HEK293 (cell line): Measurements from ENCODE around the gene CD46.
A peak's percentile ranks its signal among the peaks of the same experiment; 100 is the strongest.

Experiments used
- ATF2 ChIP-seq: fragments of 450-650 bp; formaldehyde crosslinking; IDR thresholded peaks from 2 replicates; pipeline ENCODE4 v1.5.1; 2016; ENCODE audit warnings: missing biosample characterization, missing genetic modification characterization, low read depth
- CTCF ChIP-seq: fragments of 450-650 bp; formaldehyde crosslinking; IDR thresholded peaks from 2 replicates; pipeline ENCODE4 v1.5.1; 2016; ENCODE audit warnings: missing biosample characterization, missing genetic modification characterization
- GLIS2 ChIP-seq: fragments of 450-650 bp; formaldehyde crosslinking; IDR thresholded peaks from 2 replicates; pipeline ENCODE4 v1.5.1; 2016; ENCODE audit warnings: missing biosample characterization, missing genetic modification characterization
- REST ChIP-seq: fragments of 450-650 bp; formaldehyde crosslinking; IDR thresholded peaks from 2 replicates; pipeline ENCODE4 v1.5.1; 2016; ENCODE audit warnings: missing biosample characterization, missing genetic modification characterization
- SP2 ChIP-seq: fragments of 450-650 bp; formaldehyde crosslinking; IDR thresholded peaks from 2 replicates; pipeline ENCODE4 v1.5.1; 2016; ENCODE audit warnings: missing biosample characterization, missing genetic modification characterization
- ZBTB8A ChIP-seq: fragments of 450-650 bp; formaldehyde crosslinking; IDR thresholded peaks from 2 replicates; pipeline ENCODE4 v1.5.1; 2016; ENCODE audit warnings: missing biosample characterization, missing genetic modification characterization
- ZFP37 ChIP-seq: fragments of 450-650 bp; formaldehyde crosslinking; IDR thresholded peaks from 2 replicates; pipeline ENCODE4 v1.5.1; 2016; ENCODE audit warnings: missing biosample characterization, missing genetic modification characterization
- ZFP41 ChIP-seq: fragments of 450-650 bp; formaldehyde crosslinking; IDR thresholded peaks from 2 replicates; pipeline ENCODE4 v1.5.1; 2016; ENCODE audit warnings: missing biosample characterization, missing genetic modification characterization, borderline replicate concordance
- ZNF184 ChIP-seq: fragments of 450-650 bp; IDR thresholded peaks from 2 replicates; pipeline ENCODE4 v1.5.1; 2018; ENCODE audit warnings: missing biosample characterization, mild to moderate bottlenecking, missing genetic modification characterization
- ZNF362 ChIP-seq: fragments of 450-650 bp; formaldehyde crosslinking; IDR thresholded peaks from 2 replicates; pipeline ENCODE4 v1.5.1; 2016; ENCODE audit warnings: missing biosample characterization, missing genetic modification characterization
- ZNF423 ChIP-seq: fragments of 450-650 bp; formaldehyde crosslinking; IDR thresholded peaks from 2 replicates; pipeline ENCODE4 v1.5.1; 2016; ENCODE audit warnings: missing biosample characterization, missing genetic modification characterization
- ZNF501 ChIP-seq: fragments of 450-650 bp; formaldehyde crosslinking; IDR thresholded peaks from 2 replicates; pipeline ENCODE4 v1.5.1; 2016; ENCODE audit warnings: missing biosample characterization, missing genetic modification characterization
- ZNF639 ChIP-seq: fragments of 450-650 bp; formaldehyde crosslinking; IDR thresholded peaks from 2 replicates; pipeline ENCODE4 v1.5.1; 2016; ENCODE audit warnings: missing biosample characterization, missing genetic modification characterization

GRCh38 chr1:207828485-207829158 is 76.8 kb downstream of the CD46 start:
- TF ChIP-seq CTCF (tag by site-specific recombination), result peak; percentile 60
- TF ChIP-seq REST, result no peak
- TF ChIP-seq ATF2 (tag by site-specific recombination), result no peak
- no peak for TF ChIP-seq ZNF184
- TF ChIP-seq GLIS2, result no peak
- no peak for TF ChIP-seq ZNF423 (tag by site-specific recombination)
- no peak for TF ChIP-seq ZFP41
- no peak for TF ChIP-seq SP2 (tag by site-specific recombination)
- no peak for TF ChIP-seq ZNF501
- TF ChIP-seq ZNF362 (tag by site-specific recombination), result no peak
- TF ChIP-seq ZNF639 (tag by site-specific recombination), result no peak
- TF ChIP-seq ZFP37 (tag by site-specific recombination), result no peak
- TF ChIP-seq ZBTB8A, result no peak
